ENCODE measurements around the gene HSDL1. TPM values are rescaled to one million over a fixed set of nuclear protein-coding genes. Genes with fewer than 3 reads are reported as not detected.
A peak's percentile ranks its signal among the peaks of the same experiment; 100 is the strongest.
"Not testable (repeated sequence)": the region's sequence is repeated elsewhere in the genome, so short reads cannot be mapped to it uniquely, and the experiment has no call there.

The HSDL1 gene
- total RNA-seq, 4 donors from 2014 or later, result 11.1 to 39.8 (median 20.6) TPM

DNA sequence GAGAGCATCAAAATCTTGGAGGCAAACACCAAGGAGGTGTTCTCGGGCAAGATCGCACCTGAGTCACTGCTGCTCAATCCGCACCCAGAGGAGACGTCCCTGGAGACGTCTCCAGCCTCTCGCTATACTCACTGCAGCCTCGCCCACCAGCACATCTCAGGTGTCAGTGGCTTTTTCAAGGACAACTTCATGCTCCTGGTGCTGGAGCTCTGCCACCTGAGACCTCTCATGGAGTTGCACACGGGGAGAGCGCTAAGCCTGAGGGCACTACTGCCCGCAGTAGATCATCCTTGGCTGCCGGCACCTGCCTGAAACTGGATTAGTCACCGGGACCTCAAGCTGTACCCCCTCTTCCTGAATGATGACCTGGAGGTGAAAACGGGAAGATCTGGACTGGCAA, 25.6 kb downstream of the HSDL1 start:
- Histone ChIP-seq H3K9me3 (no peaks in the 10 kb centered on the region), H3K27ac (no peak overlapping the region), H3K36me3 (peaks cover 0 to 26% (median 0%) of the 10 kb centered on the region in 3 donors), H3K4me3 (no peak overlapping the region), H3K27me3 (no peaks in the 10 kb centered on the region), H3K4me1 (peaks cover 0 to 30% (median 11%) of the 10 kb centered on the region in 4 donors)
- 88 to 94% methylated on average over 11 to 13 of the region's 13 CpGs for WGBS, 2 donors
- no peak for TF ChIP-seq EP300 (IDR thresholded peaks at IDR 0.05)
- TF ChIP-seq, protein P1, sequence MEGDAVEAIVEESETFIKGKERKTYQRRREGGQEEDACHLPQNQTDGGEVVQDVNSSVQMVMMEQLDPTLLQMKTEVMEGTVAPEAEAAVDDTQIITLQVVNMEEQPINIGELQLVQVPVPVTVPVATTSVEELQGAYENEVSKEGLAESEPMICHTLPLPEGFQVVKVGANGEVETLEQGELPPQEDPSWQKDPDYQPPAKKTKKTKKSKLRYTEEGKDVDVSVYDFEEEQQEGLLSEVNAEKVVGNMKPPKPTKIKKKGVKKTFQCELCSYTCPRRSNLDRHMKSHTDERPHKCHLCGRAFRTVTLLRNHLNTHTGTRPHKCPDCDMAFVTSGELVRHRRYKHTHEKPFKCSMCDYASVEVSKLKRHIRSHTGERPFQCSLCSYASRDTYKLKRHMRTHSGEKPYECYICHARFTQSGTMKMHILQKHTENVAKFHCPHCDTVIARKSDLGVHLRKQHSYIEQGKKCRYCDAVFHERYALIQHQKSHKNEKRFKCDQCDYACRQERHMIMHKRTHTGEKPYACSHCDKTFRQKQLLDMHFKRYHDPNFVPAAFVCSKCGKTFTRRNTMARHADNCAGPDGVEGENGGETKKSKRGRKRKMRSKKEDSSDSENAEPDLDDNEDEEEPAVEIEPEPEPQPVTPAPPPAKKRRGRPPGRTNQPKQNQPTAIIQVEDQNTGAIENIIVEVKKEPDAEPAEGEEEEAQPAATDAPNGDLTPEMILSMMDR (IDR thresholded peaks at IDR 0.05), result no peak
- no peak for TF ChIP-seq POLR2A (IDR thresholded peaks at IDR 0.05)
- no peak for DNase-seq (ENCODE audit: low spot score in 2 of 2)

DNA sequence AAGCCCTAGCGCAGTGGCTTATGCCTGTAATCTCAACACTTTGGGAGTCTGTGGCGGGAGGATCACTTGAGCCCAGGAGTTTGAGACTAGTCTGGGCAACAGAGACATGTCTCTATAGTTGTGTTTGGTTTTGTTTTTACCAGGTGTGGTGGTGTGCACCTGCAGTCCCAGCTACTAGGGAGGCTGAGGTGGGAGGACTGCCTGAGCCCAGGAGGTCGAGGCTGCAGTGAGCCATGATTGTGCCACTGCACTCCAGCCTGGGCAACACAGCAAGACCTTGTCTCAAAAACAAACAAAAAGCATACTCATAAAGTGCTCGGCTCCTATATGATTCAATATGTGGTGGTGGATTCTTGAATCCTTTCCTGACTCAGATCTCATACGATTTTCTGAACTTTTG, 26.7 kb downstream of the HSDL1 start:
- not testable (repeated sequence) for DNase-seq (ENCODE audit: low spot score in 2 of 2); H3K27me3 ChIP-seq; H3K4me3 ChIP-seq; H3K9me3 ChIP-seq; H3K27ac ChIP-seq
- Histone ChIP-seq H3K36me3 (peaks cover 0 to 17% (median 0%) of the 10 kb centered on the region in 3 donors), H3K4me1 (peaks cover 0 to 39% (median 12%) of the 10 kb centered on the region in 4 donors)
- WGBS, 2 donors, result 86% methylated on average over 5 of the region's 5 CpGs

DNA sequence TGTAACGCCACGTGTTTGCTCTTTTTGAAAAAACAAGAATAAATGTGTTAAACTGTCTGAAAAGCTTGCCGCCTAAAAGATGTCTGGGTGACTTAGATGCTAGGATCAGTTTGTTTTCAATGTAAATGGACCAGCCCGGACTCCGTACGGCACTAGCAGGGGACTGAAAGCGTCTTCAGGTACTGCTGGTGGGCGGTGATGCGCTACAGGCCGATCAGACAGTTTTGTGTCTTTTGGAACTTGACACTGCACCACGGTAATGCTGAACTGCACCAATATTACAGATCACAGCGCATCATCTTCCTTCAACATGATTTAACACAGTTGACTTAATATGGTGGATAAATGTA, 27.5 kb downstream of the HSDL1 start:
- peak overlapping the region; percentile 79 to 99 (median 86) for H3K4me3 ChIP-seq
- H3K9me3 ChIP-seq, result no peaks in the 10 kb centered on the region
- H3K4me1 ChIP-seq, result peaks cover 0 to 40% (median 12%) of the 10 kb centered on the region in 4 donors
- WGBS, 2 donors, result 8 to 9% methylated on average over 12 of the region's 12 CpGs
- H3K36me3 ChIP-seq, result peaks cover 0 to 8% (median 0%) of the 10 kb centered on the region in 3 donors
- peak overlapping the region; percentile 86 to 97 (median 92) for H3K27ac ChIP-seq
- no peaks in the 10 kb centered on the region for H3K27me3 ChIP-seq
- DNase-seq (ENCODE audit: low spot score in 2 of 2), result no peak
- TF ChIP-seq EP300 (IDR thresholded peaks at IDR 0.05) (no peak), POLR2A (IDR thresholded peaks at IDR 0.05) (no peak)
- TF ChIP-seq, protein P1 (IDR thresholded peaks at IDR 0.05), result no peak

DNA sequence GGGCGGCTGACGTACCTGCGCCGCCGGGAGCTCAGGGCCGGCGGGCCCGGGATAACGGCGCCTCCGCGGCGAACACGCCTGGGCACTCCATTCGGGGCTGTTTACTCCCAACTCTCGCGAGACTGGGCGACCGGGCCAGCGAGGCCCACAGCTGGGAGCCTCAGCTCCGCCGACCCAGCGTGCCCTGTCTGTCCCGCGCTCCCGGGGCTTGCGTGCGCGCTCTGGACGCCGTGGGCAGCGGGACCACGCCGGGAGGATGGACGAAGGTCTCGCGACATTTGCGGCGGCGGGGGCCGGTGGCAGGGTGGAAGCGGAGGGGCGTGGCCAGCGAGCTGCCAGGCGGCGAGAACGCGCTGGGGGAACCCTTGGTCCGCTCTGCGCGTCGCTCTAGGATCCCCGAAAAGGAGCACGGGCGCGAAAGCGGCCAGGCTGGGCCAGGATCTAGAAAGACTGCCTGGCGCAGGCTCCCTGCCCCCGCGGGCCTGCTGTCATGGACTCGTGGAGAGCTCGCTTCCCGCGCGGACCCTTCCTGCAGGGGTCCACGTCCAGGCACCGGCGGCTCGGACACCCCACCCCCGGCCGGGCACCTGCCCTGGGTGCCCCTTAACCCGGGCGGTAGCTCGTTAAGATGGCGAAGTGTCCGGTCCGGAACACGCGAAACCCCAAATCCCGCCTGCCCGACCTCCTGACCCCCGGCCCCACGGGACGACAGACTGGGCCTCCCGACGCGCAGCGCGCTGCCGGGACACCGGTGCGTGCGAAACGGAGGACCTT, 28.1 kb downstream of the HSDL1 start, which contains the start of gene MBTPS1:
Gene MBTPS1, minus strand, starts transcription at position 223 of the 774 bp plus-strand sequence. CDS start 15,159 bp downstream, outside the sequence.
- Histone ChIP-seq H3K9me3 (no peaks in the 10 kb centered on the region), H3K4me1 (peaks cover 0 to 40% (median 12%) of the 10 kb centered on the region in 4 donors), H3K4me3 (peak within 1 kb of the TSS; percentile 79 to 99 (median 86)), H3K27me3 (no peaks in the 10 kb centered on the region), H3K36me3 (peaks cover 0 to 3% (median 0%) of the 10 kb centered on the region in 3 donors), H3K27ac (peak within 1 kb of the TSS; percentile 86 to 97 (median 92))
- 0% methylated on average over 54 to 58 of the region's 94 CpGs for WGBS, 2 donors
- peak; percentile 58 to 89 for TF ChIP-seq EP300 (IDR thresholded peaks at IDR 0.05)
- TF ChIP-seq, protein P1 (IDR thresholded peaks at IDR 0.05), result peak in 3 of 5 experiments; percentile 36 to 82 (median 79)
- peak; percentile 51 to 78 for TF ChIP-seq POLR2A (IDR thresholded peaks at IDR 0.05)
- DNase-seq (ENCODE audit: low spot score in 2 of 2), result peak; percentile 93 to 96

DNA sequence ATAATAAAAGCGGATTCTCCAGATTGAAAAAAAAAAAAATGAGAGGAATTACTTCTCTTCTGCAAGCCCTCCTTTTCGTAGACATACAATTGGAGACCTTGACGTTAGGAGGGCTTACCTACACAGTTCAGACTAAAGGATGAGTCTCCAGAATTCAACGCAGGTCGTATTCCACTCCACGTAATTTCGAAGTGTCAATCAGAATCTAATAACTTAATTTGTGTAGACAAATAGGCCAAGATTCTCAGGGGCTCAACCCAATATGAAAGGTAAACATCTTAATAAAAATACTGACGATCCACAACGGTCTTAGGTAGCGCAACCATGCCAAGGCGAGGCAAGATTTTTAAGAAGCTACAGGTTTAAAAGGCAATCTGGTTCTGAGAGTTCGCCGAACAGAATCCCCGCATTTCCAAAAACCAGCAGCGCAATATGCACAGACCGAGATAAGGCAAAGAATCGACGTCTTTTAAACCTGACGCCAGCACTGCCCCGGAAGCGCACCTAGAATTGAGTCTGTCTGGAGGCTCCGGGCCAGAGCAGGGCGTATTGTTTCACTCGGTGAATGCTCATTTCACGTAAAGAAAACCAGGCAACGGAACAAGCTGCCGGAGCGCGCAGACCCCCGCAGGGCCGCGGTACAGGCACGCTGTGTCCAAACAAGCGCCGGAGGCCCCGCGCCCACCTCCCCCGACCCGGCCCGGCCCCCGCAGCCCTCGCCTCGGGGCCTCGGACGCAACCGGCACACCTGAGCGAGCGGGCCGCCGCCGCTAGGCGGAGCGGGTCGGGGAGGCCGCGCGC, 28.9 kb downstream of the HSDL1 start:
- Histone ChIP-seq H3K27me3 (no peaks in the 10 kb centered on the region), H3K9me3 (no peaks in the 10 kb centered on the region), H3K4me3 (peak overlapping the region; percentile 79 to 99 (median 86)), H3K27ac (peak overlapping the region; percentile 86 to 97 (median 92)), H3K36me3 (peaks cover 0 to 3% (median 0%) of the 10 kb centered on the region in 3 donors), H3K4me1 (peaks cover 0 to 46% (median 12%) of the 10 kb centered on the region in 4 donors)
- no peak for DNase-seq (ENCODE audit: low spot score in 2 of 2)
- TF ChIP-seq POLR2A (IDR thresholded peaks at IDR 0.05) (no peak), EP300 (IDR thresholded peaks at IDR 0.05) (no peak)
- TF ChIP-seq, protein P1 (IDR thresholded peaks at IDR 0.05), result peak in 2 of 5 experiments; percentile 8 to 31
- 1 to 4% methylated on average over 32 to 33 of the region's 57 CpGs for WGBS, 2 donors

DNA sequence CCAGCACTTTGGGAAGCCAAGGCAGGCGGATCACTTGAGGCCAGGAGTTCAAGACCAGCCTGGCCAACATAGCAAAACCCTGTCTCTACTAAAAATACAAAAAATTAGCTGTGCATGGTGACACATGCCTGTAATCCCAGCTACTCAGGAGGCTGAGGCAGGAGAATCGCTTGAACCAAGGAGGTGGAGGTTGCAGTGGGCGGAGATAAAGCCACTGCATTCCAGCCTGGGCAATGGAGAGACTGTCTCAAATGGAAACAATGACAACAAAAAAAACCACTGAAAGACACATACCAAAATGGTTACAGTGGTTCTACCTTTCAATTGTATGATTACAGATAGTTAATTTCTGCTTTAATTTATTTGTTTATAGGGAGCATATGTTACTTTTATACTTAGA, 33.0 kb downstream of the HSDL1 start:
- peaks cover 0 to 20% (median 0%) of the 10 kb centered on the region in 3 donors for H3K36me3 ChIP-seq
- not testable (repeated sequence) for H3K4me3 ChIP-seq; H3K9me3 ChIP-seq; DNase-seq (ENCODE audit: low spot score in 2 of 2); H3K27ac ChIP-seq; H3K27me3 ChIP-seq
- 87 to 89% methylated on average over 3 of the region's 3 CpGs for WGBS, 2 donors
- H3K4me1 ChIP-seq, result peaks cover 0 to 53% (median 8%) of the 10 kb centered on the region in 4 donors

All from tibial nerve (tissue), 4 donors.